Left kidney (tissue), 2 donors: Measurements from ENCODE around the gene PLAGL1. TPM values are rescaled to one million over a fixed set of nuclear protein-coding genes. Genes with fewer than 3 reads are reported as not detected.
A peak's percentile ranks its signal among the peaks of the same experiment; 100 is the strongest.
"Not testable (repeated sequence)": the region's sequence is repeated elsewhere in the genome, so short reads cannot be mapped to it uniquely, and the experiment has no call there.

Source experiments
- DNase-seq: peaks from one replicate; pipeline ENCODE4 v3.0.0-alpha.2; 2013
- polyA plus RNA-seq: library from polyadenylated mRNA; unstranded; fragments of 120-200 nt; gene quantifications from one replicate; pipeline ENCODE4 v1.2.1, GENCODE V29; 2013; ENCODE audit not compliant: insufficient read length

Gene PLAGL1
- polyA plus RNA-seq, 1 donor: 124 TPM

DNA sequence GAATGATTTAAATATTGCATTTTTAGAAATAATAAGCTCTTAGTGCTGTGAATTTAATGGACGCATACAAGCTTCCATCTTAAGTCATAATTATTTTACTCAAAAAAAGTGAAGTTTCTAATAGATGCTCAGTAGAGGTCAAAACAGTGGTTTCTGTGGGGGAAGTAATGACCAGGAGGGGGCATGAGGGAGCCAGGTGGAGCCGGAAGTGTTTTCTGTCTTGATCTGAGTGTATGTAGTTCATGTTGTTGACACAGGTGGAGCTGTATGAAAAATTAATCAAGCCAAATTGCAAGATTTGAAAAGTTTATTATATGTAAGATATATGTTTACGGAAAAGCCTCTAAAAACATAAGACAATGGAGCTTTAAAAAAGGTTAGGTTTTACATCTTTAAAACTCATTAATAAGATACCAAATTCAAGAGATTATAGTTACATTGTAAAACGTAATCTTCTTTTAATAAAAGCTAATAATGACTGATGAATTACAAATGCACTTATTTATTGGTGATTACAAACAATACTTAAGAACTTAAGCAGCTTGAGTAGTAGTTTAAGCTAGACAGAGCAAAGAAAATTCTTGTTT, 68.0 kb downstream of the PLAGL1 start:
- DNase-seq: no peak

DNA sequence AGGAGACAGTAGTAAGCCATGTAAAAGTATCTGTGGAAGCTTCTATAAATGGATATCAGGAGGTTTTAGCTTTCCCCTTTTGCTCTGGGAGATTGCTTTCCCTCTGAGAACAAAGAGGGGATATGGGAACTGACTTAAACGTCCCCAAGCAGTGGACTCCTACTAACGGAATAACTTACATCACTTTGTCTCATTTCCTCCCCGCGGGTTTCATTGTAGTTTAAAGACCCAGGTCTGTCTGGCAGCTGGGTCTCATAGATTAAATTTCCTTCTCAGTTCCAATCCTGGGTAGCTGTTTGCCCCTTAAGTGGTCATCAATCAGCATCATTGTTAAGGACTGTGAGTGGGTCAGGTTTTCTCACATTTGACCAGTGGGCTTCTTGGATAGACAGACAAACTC, 68.7 kb downstream of the PLAGL1 start:
- DNase-seq: no peak

DNA sequence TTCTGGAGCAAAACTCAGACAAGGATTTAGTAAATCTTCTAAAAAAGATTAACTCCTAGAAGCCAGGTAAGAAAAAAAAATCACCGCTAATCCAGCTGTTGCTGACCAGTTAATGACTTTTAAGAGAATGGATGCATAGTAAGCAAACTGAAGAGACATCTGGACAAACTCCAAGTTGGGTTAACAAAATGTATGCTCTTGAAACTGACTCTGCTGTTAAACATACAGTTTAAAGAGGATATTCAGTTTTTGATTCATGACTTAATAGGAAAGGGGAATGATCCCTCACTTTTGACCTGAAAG, 70.4 kb downstream of the PLAGL1 start:
- no peak for DNase-seq

DNA sequence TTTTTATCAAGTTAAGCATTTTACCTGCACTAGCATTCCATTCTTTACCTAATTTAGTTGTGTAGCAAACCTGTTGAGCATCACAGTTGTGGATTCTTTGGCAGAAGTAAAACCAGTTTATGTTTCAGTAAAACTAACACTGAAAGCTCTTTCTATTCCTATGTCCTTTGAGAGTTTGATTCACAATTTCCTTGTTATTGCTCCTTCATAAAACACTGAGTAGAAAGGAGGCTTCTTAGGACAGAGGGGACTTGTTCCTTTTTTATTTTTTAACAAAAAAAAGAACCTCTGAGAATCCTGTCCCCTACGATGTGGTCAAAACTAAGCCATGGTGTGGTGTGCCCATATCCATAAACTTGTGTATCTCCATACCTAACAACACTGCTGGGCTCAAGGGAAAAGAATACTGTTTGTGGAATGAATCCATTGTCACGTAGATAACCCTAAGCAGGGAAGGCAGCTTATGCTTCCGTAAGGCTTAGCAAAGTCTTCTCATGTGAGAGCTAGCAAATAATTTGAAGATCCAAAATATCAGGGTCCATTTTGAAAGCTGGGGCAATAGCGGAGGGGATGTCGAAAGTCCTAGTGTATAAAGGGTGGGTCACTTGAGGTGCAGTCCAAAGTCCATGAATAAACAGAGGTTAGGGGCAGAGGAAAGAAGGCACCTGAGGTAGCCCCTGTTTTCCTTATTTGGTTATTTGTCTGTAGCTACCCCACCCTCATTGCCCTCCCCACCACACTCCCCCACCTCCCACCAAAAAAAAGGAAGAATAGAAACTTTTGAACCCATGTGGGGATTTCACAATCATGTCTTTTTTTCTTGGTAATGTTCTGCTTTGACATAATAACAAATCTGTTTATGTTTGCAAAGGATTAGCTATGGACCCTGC, 71.0 kb downstream of the PLAGL1 start:
- no peak for DNase-seq

DNA sequence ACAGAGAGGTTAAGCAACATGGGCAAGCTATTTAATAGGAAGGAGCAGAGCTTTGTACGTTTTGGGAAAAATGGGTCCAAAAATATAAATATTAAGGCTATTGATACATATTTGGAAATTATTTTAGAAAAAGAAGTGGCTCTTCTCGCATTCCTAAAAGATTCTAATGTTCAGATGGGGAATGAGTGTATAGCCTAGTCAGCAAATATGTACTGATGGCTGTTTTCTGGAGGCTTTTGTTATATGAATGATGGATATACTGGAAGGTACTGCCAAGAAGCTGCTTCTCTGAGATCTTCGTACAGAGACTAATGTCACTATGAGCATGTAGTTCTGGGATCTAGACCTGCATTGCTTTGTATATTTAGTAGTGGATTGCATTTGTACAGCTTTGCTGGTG, 71.7 kb downstream of the PLAGL1 start:
- no peak for DNase-seq

DNA sequence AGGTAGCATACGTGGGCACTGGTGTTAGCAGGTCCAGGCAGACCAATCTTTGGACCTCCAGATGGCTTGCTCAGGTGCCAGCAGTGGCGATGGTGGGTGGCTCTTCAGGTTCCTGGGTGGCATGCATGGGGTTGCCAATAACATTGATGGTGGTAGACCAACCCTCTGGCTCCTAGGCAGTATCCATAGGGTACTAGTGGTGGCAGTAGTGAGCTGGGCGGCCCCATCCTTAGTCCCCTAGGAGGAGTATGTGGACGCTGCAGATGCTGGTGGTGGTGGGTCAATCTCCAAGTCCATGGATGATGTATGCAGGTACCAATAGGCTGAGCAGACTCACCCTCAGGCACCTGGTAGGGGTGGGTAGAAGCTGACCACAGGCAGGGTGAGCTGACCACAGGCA, 73.2 kb downstream of the PLAGL1 start:
- DNase-seq: no peak

DNA sequence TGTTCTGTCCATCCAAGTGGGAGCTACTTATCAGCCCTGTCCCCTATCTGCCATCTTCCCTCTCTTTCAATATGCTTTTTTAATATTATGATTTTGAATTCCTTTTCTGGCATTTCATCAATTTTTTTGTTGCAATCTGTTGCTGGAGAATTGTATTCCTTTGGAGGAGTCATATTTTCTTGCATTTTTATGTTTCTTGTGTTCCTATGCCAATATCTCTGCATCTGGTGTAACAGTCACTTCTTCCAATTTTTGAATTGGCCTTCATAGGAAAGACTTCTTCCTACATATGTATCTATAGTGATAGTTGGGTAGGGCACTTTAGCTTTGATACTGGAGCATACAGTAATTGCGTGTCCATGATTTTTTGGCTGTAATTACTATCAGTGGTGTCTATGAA, 73.7 kb downstream of the PLAGL1 start:
- no peak for DNase-seq

DNA sequence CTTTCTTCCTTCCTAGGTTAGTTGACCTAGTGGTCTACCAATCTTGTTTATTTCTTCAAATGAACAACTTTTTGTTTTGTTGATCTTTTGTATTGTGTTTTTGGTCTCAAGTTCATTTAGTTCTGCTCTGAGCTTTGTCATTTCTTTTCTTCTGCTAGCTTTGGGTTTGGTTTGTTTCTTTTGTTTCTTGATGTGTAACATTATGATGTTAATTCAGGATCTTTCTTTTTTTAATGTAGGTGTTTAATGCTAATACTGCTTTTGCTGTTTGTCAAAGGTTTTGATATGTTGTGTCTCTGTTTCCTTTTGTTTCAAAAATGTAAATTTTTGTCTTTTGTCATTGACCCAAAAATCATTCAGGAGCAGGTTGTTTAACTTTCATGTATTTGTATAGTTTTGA, 78.1 kb downstream of the PLAGL1 start:
- no peak for DNase-seq

DNA sequence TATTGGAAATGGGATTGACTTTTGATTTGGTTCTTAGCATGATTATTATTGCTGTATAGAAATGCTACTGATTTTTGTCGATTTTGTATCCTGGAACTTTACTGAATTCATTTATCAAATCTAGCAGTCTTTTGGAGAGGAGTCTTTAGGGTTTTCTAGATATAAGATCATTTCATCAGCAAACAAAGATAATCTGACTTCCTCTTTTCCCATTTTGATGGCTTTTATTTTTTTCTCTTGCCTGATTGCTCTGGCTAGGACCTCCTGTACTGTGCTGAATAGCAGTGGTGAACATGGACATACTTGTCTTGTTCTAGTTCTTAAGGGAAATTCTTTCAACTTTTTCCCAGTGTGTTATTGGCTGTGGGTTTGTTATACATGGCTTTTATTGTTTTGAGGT, 79.2 kb downstream of the PLAGL1 start:
- no peak for DNase-seq

DNA sequence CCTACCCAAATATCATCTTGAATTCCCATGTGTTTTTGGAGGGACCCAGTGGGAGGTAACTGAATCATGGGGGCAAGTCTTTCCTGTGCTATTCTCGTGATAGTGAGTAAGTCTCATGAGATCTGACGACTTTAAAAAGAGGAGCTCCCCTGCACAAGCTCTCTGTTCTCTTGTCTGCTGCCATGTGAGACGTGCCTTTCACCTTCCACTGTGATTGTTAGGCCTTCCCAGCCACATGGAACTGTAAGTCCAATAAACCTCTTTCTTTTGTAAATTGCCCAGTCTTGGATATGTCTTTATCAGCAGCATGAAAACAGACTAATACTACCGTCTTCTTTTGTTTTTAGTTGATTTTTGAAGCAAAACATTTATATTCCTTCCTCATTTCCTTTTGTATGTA, 91.0 kb downstream of the PLAGL1 start:
- not testable (repeated sequence) for DNase-seq

DNA sequence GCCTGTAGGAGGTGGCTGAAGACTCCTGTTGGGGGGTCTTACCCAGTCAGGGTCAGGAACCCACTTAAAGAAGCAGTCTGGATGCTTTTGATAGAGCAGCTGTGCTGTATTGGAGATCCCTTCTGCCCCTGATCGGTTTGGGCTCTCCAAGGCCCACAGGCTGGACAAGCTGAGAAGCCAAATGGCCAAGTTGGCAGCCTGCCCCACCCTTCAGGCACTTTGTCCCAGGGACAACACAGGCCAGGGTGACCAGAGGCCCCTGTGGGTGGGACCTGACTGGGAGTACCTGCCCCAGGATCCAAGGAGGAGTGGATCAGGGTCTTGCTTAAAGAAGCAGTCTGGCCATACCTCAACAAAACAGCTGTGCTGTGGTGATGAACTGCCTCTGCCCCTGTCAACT, 95.4 kb downstream of the PLAGL1 start:
- no peak for DNase-seq

DNA sequence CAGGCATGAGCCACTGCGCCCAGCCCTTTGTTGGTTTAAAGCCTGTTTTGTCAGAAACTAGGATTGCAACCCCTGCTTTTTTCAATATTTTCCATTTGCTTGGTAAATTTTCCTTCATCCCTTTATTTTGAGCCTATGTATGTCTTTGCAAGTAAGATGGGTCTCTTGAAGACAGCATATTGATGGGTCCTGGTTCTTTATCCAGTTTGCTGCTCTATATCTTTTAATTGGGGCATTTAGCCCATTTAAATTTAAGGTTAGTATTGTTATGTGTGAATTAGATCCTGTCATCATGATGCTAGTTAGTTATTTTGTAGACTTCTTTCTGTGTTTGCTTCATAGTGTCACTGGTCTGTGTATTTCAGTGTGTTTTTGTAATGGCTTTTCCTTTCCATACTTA, 97.0 kb downstream of the PLAGL1 start:
- DNase-seq: no peak

DNA sequence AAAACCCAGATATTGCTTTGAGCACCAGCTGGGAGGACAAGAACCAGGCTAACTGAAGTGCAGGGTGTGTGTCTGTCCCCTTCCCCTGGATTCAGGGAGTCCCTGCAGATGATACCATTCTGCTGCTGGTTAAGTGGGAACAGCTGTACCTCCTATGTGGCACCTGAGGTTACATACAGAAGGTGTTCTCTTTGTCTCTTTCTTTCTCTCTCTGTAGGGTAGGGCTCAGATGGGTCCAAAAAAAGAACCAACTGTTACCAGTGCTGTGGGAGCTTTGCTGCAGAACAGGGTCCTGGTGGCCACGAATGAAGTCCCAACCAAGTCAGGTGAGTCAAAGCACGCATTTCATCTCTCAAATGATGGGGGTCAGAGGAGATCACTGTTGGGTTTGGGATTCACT, 105.2 kb downstream of the PLAGL1 start:
- DNase-seq: no peak

DNA sequence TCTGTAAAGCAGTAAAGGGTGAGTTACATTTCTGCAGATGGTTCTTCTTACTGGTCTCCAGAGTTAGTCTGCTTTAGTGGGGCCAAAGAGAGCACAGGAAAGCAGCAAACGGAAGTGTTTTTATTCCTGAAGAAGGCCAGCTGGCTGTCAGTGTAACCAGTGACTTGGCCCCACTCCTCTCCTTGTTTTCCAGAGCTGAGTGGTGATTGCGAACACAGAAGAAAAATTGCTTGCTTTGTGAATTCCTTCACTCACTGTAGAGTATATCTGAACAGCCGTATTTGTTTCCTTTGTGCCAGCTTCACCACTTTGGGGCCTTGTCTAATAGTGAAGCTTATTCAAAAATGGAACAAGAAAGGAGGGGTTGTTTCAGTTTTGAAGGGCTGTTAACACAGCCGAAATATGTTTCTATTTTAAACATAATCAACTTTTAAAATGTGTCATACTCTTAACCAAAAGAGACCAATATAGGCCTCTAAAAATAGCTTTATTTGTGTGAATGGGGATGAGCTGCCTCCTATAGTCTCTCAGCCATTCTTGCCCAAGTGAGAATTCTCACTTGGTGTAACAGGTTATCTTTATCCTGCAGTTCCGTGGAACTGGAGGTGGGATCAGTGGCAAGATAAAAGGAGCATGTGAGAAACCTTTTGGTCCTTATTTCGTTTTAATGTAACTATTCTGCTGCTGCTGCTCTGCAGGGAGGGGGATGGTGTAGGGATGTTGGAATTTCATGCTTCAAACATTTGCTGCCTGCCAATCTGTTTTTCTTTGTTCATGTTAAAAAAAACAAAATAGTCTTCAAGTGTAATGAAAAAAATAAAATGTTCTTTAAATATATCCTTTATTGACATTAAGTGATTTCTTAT, 105.9 kb downstream of the PLAGL1 start:
- DNase-seq: peak; percentile 85

DNA sequence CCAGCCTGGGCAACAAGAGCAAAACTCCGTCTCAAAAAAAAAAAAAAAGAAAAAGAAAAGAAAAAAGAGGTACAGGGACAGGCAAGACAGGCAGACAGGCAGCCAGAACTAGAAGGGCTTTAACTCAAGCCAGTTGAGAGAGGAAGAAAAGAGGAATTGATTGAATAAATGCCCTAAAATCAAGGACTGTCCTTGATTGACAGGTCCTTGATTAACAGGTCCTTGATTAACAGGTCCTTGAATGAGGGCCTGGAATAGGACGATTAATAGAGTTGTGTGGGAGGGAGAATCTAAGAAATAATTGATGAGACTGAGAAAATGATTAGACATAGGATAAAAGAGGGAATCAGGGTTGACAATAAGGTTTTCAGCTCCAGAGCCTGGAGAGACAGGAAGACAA, 107.7 kb downstream of the PLAGL1 start:
- no peak for DNase-seq

DNA sequence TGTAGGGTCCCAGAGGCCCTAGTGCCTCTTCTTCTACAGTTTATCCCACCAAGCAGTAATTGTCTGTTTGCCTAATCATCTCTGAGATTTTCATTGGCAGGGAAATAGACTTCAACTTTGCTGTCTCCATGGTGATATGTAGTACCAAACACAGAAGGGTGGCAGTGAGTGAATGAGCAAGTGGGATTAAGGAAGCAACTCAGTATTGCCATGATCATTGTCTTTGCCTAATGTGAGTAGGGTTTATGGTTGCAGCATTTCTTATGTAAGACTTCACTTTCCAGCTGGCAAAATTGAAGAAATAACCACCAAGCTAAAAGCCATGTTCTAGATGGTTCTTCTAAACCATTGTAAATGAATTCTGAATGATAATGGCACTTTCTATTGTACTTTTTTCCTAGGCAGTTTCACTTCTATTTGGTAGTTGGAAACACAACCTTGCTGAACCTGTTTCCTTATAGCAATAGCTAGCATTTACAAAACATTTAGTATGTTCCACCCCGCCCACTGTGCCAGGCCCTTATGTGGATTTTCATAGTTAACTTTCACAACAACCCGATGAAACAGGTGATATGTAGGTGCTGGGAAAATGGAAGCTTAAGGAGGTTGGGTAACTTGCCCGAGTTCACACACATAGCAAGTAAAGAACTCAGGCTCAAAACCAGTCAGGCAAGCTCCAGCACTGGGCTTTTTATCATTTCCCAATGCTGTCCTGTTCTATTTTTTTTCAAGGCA, 111.8 kb downstream of the PLAGL1 start:
- no peak for DNase-seq

DNA sequence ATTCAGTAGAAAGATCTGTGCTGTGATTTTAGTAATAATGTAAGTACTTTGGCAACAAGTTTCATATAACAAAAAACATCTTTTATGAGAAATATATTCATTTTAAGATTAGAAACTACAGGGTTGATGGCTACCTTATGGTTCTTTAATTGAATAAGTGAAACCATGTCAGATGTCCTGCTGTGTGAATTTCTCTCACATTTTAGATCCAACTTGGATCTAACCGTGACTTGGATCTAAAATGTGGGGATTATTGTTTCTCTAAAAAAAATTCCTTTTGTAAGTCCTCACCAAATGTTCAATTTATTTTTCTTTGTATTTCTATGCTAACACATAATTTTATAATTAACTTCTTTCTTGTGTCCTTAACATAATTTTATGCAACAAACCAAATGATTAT, 113.4 kb downstream of the PLAGL1 start:
- DNase-seq: no peak

Other genes starting within 250 kb of the PLAGL1 start
- 48.2 TPM for gene LTV1, start 164.9 kb downstream of the PLAGL1 start, polyA plus RNA-seq
- gene ZC2HC1B, start 143.8 kb downstream of the PLAGL1 start, polyA plus RNA-seq: not detected
- 108 TPM for gene SF3B5, start 87.3 kb upstream of the PLAGL1 start, polyA plus RNA-seq
- gene STX11, start 142.3 kb upstream of the PLAGL1 start, polyA plus RNA-seq: 0.27 TPM